AG09309 (cell line): ENCODE results near the gene NDST3.

Experiments
- DNase-seq: peaks from one replicate; pipeline ENCODE4 v3.0.0-alpha.2; 2010; ENCODE audit warnings: low read depth
- H3K4me3 ChIP-seq: 2 replicates; pipeline ENCODE4 v1.5.1; 2011; ENCODE audit warnings: mild to moderate bottlenecking, low read depth, low read length, moderate library complexity; ENCODE audit not compliant: control insufficient read depth
- CTCF ChIP-seq: IDR thresholded peaks from 2 replicates; pipeline ENCODE4 v1.5.1; 2011; ENCODE audit warnings: mild to moderate bottlenecking, low read depth, low read length, inconsistent platforms; ENCODE audit not compliant: insufficient read depth, control insufficient read depth; ENCODE audit errors: missing control alignments

NDST3 gene

GRCh38 chr4:118059397-118059796 is 25.1 kb downstream of the NDST3 start:
- no peak for TF ChIP-seq CTCF

GRCh38 chr4:118076958-118077766 is 42.9 kb downstream of the NDST3 start:
- H3K4me3 ChIP-seq = no peak overlapping the region
- no peak for DNase-seq
- peak; percentile 69 for TF ChIP-seq CTCF

More at GRCh38 chr4:118059397-118059796, 25.1 kb downstream of the NDST3 start:
- H3K4me3 ChIP-seq = no peak overlapping the region
- DNase-seq = no peak

GRCh38 chr4:118077767-118078105 is 43.5 kb downstream of the NDST3 start:
- no peak overlapping the region for H3K4me3 ChIP-seq
- DNase-seq = no peak
- TF ChIP-seq CTCF = no peak

- no peak for TF ChIP-seq CTCF
- no peak for DNase-seq
- no peak overlapping the region for H3K4me3 ChIP-seq
Observed at GRCh38 chr4:118081434-118081833, 47.1 kb downstream of the NDST3 start.

DNA sequence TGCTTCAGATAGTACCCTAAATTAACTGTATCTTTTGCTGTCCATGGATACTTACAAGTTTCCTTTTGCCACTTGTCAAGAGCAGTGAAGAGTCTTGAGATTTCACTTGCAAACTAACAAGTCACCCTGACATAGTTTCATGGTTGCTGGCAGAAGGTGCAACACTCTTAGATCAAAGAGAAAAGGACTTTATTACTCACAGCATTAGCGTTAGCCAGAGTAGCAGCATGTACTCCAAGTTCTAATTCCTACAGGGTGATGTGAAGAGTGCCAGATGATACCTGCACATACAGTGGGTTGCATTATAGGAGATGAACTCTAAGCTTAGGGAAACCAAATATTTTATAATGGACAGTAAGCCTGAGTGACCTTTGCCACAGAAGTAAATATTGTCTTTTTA is 47.9 kb downstream of the NDST3 start:
- no peak for DNase-seq
- H3K4me3 ChIP-seq = no peak overlapping the region
- no peak for TF ChIP-seq CTCF

- no peak for DNase-seq
- TF ChIP-seq CTCF = no peak
- no peak overlapping the region for H3K4me3 ChIP-seq
Observed at GRCh38 chr4:118085700-118086099, 51.4 kb downstream of the NDST3 start.
